MCF 10A (cell line): Measurements from ENCODE around the gene NBPF4. TPM values are rescaled to one million over a fixed set of nuclear protein-coding genes. Genes with fewer than 3 reads are reported as not detected.
"Not testable (repeated sequence)": the region's sequence is repeated elsewhere in the genome, so short reads cannot be mapped to it uniquely, and the experiment has no call there.

Source experiments
- BruUV-seq: library from RNA; stranded (reverse); fragments of 400-500 nt; replicated peaks from 2 replicates; lab custom pipeline; 2021; lab: Mats Ljungman, UMichigan
- CTCF ChIA-PET: fragments of 300-600 bp; sonication (Branson Sonifier 250); formaldehyde crosslinking; extraction: SDS; loops from one replicate; lab custom pipeline; 2021; ENCODE audit warnings: antibody characterized with exemption, inconsistent platforms; lab: Yijun Ruan, JAX
- POLR2A ChIA-PET: fragments of 300-600, 350-650 bp; sonication (Branson Sonifier 250); formaldehyde crosslinking; extraction: SDS; loops from one replicate; lab custom pipeline; 2020; ENCODE audit warnings: antibody characterized with exemption, inconsistent platforms; lab: Yijun Ruan, JAX
- DNase-seq: peaks from one replicate; pipeline ENCODE4 v3.0.0-alpha.2; 2018; ENCODE audit not compliant: unreplicated experiment
- H3K27ac Mint-ChIP-seq: one replicate; pipeline ENCODE4 v1.8.0; 2022; ENCODE audit warnings: mild to moderate bottlenecking, low read depth, mixed read lengths; ENCODE audit not compliant: unreplicated experiment
- H3K27me3 Mint-ChIP-seq: one replicate; pipeline ENCODE4 v1.8.0; 2022; ENCODE audit warnings: mixed read lengths; ENCODE audit not compliant: insufficient read depth, unreplicated experiment
- H3K36me3 Mint-ChIP-seq: one replicate; pipeline ENCODE4 v1.8.0; 2022; ENCODE audit warnings: mild to moderate bottlenecking, moderate library complexity, mixed read lengths; ENCODE audit not compliant: insufficient read depth, unreplicated experiment
- H3K4me1 Mint-ChIP-seq: one replicate; pipeline ENCODE4 v1.8.0; 2022; ENCODE audit warnings: mixed read lengths; ENCODE audit not compliant: insufficient read depth, unreplicated experiment
- H3K4me3 Mint-ChIP-seq: one replicate; pipeline ENCODE4 v1.8.0; 2022; ENCODE audit warnings: mild to moderate bottlenecking, moderate library complexity, mixed read lengths; ENCODE audit not compliant: unreplicated experiment
- H3K9me3 Mint-ChIP-seq: one replicate; pipeline ENCODE4 v1.8.0; 2022; ENCODE audit warnings: mixed read lengths; ENCODE audit not compliant: unreplicated experiment
- intact Hi-C: fragments of 100-400 bp; cut with micrococcal nuclease; formaldehyde crosslinking; loops from 2 replicates; pipeline ENCODE4 v1.14.1; 2022
- total RNA-seq: library from RNA; stranded (reverse); gene quantifications from 2 replicates; pipeline ENCODE4 v1.2.3, GENCODE V29; 2022

NBPF4 gene
- total RNA-seq, 1 experiment from 2014 or later, result not detected

DNA sequence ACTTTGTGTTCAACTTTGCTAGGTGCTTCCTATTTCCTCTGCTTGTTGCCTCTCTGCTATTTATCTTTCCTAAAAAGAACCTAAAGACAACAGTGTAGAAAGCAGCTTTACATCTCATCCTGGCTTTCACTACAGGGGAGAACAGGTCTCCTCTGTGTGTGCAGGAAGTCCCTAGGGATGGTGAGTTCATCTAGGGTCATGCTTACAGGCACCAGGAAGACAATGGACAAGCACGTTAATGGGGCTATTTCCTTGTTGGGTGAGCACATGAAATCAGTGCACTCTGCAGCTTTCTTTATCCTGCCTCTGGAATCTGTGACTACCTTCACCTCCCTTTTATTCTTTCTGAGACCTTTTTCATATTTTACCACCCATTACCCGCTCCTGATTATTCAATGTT is 4.5 kb downstream of the NBPF4 start:
- H3K4me1 Mint-ChIP-seq, H3K27me3 Mint-ChIP-seq, BruUV-seq, H3K9me3 Mint-ChIP-seq, POLR2A ChIA-PET, DNase-seq, H3K4me3 Mint-ChIP-seq, intact Hi-C loops, H3K36me3 Mint-ChIP-seq, CTCF ChIA-PET, H3K27ac Mint-ChIP-seq: not testable (repeated sequence)

DNA sequence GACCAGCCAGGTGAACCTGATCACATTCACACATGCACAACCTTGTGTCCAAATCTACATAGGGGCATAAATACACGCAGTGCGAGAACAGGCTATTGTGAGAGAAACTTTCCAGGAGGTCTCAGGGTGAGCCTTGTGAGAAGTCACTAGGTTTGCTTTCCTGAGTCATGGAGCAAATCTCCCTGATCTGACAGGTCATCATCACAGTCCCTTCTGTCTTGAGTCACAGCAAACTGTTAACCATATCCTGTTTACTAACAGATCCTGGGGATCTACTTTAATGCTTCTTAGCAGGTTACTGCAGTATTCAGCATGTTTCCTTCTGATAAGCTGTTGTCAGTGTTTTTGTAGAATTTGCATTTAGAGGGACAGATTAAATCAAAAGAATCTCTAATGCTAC is 8.6 kb downstream of the NBPF4 start:
- POLR2A ChIA-PET, CTCF ChIA-PET, H3K27me3 Mint-ChIP-seq, BruUV-seq, H3K4me3 Mint-ChIP-seq, H3K27ac Mint-ChIP-seq, H3K9me3 Mint-ChIP-seq, H3K36me3 Mint-ChIP-seq, H3K4me1 Mint-ChIP-seq, intact Hi-C loops, DNase-seq: not testable (repeated sequence)

DNA sequence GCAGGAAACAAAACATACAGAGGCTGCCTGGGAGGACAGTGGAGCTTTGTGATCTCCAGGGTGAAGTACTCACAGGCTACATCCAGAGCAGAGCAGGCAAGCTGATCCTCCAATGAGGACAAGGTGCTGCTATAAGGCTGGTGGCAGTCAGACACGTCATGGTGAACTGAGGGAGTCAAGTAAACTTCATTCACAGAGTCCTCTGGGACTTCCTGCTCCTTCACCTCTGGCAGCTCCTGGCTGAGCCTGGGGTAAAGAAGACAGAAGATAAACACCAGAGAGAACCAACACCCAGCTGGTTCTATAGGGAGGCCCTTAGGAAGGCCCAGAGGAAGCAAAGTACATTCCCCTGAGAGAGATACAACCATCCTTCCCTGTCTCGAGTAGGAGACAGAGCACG is 11.7 kb downstream of the NBPF4 start:
- H3K27ac Mint-ChIP-seq, H3K27me3 Mint-ChIP-seq, CTCF ChIA-PET, intact Hi-C loops, H3K4me3 Mint-ChIP-seq, DNase-seq, H3K4me1 Mint-ChIP-seq, BruUV-seq, H3K36me3 Mint-ChIP-seq, POLR2A ChIA-PET, H3K9me3 Mint-ChIP-seq: not testable (repeated sequence)

DNA sequence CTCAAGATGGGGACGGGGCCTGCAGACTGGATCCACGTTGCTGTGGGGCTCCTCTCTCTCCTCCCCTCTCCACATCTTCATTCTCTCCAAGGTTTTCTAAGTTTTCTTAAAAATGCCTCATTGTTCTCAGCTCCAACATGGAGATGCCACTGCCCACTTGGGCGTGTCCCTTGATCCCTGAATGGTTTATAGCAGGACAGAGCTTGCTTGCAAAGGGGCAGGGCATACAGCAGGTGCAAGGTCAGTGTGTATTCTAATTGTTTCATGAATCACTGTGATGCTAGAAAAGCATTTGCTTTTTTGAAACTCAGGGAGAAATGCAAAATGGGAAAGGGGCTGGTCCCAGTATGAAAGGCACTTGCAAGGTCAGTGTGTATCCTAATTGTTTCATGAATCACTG is 13.9 kb downstream of the NBPF4 start:
- H3K4me1 Mint-ChIP-seq, BruUV-seq, intact Hi-C loops: not testable (repeated sequence)

DNA sequence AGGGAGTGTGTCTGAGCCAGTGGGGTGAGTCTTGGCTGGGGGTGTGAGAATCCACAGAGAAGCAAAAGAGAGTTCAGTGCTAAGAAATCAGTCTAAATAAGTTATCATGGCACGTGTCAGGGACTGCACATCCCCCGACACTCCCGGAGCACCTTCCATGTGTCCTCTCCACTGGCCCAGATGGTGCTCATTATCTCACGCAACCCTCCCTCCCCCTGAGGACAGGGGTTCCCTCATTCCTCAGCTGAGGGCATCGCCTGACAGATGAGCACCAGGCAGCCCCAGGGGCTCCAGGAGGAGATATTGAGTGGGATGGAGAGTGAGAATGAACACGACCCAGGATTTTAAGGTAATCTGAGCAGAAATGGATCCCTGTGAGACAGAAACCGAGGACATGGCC is 16.1 kb downstream of the NBPF4 start:
- H3K27me3 Mint-ChIP-seq, CTCF ChIA-PET, intact Hi-C loops, H3K4me1 Mint-ChIP-seq, H3K9me3 Mint-ChIP-seq, BruUV-seq, H3K36me3 Mint-ChIP-seq, DNase-seq, H3K27ac Mint-ChIP-seq, H3K4me3 Mint-ChIP-seq, POLR2A ChIA-PET: not testable (repeated sequence)

More for the DNA sequence above, 13.9 kb downstream of the NBPF4 start:
- H3K36me3 Mint-ChIP-seq, H3K4me3 Mint-ChIP-seq, H3K27ac Mint-ChIP-seq, CTCF ChIA-PET, H3K27me3 Mint-ChIP-seq, POLR2A ChIA-PET, H3K9me3 Mint-ChIP-seq, DNase-seq: not testable (repeated sequence)

DNA sequence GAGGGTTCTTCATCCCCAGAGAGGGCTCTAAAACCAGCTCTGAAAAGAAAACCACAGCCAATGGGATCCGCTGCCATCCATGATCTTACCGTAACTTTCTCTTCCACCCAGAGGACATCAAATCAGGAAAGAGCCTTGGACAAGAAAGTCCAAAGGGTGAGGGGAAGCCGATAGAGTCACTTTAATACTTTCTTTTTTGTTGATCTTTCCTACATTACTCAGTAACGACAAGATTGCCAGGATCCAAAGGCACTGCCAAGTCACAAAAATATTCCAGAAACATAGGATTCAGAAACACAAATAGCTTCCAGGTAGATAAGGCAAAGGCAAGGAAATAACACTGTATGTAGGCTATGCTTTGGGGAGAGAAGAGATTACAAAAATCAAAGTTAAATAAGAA is 17.0 kb downstream of the NBPF4 start:
- DNase-seq, H3K4me1 Mint-ChIP-seq, H3K36me3 Mint-ChIP-seq, intact Hi-C loops, H3K27me3 Mint-ChIP-seq, BruUV-seq, H3K27ac Mint-ChIP-seq, H3K9me3 Mint-ChIP-seq, H3K4me3 Mint-ChIP-seq, POLR2A ChIA-PET, CTCF ChIA-PET: not testable (repeated sequence)

DNA sequence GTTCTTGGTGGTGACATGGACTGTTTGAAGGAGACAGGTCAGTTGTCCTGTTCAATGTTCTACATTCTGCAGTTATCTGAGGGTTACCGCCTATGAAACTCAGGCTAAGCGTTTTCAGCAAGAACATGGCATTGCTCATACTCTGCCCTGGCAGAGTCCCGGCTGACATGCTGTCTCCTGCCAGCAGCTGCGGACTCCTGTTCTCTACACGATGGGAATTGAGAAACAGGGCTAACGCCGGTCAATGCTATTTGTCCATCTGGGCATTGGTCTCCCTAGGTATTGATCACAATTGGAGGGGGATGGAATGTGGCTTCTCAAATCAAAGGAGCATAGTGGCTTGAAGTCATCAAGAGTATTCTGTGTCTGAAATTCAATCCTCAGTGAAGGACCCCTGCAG is 20.6 kb downstream of the NBPF4 start:
- intact Hi-C loops, H3K4me1 Mint-ChIP-seq, POLR2A ChIA-PET, BruUV-seq, H3K27me3 Mint-ChIP-seq, CTCF ChIA-PET, DNase-seq, H3K27ac Mint-ChIP-seq, H3K4me3 Mint-ChIP-seq, H3K36me3 Mint-ChIP-seq, H3K9me3 Mint-ChIP-seq: not testable (repeated sequence)

DNA sequence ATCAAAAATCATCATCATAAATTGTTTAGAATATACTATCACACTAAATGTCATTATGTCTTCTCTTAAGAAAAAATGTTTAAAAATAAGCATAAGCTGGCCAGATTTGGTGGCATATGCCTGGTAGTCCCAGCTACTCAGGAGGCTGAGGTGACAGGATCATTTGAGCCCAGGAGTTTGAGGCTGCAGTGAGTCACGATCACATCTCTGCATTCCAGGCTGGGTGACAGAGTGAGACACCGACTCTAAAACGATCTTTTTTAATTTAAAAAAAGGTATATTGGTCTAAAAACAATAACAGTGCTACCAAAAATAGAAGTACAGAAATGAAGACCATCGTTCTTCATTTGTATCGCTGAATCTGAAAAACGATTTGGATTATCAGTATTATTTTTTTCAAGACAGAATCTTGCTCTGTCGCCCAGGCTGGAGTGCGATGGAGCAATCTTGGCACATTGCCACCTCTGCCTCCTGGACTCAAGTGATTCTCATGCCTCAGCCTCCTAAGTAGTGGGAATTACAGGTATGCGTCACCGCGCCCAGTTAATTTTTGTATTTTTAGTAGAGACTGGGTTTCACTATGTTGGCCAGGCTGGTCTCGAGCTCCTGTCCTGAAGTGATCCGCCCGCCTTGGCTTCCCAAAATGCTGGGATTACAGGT is 26.2 kb downstream of the NBPF4 start:
- intact Hi-C loops, H3K36me3 Mint-ChIP-seq, H3K9me3 Mint-ChIP-seq, H3K4me3 Mint-ChIP-seq, POLR2A ChIA-PET, H3K27me3 Mint-ChIP-seq, CTCF ChIA-PET, H3K4me1 Mint-ChIP-seq, H3K27ac Mint-ChIP-seq, DNase-seq, BruUV-seq: not testable (repeated sequence)

DNA sequence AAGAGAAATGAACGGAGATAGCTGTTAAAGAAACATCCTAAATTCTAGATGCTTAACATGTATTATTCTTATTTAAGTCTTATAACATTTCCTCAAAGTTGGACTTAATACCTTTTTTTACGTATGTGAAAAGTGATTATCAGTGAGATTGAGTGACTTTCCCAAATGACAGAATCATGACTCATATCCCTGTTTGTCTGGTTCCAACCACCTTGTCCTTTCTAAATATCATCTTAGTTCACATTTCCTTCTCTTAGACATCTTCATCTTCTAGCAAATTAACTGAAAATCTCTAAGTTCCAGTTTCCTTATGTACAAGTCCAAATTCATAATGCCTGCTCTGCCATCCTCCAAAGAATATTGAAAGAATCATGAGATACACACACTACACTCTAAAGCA is 26.9 kb downstream of the NBPF4 start:
- BruUV-seq, POLR2A ChIA-PET, DNase-seq, intact Hi-C loops, H3K36me3 Mint-ChIP-seq, H3K4me1 Mint-ChIP-seq, CTCF ChIA-PET, H3K27ac Mint-ChIP-seq, H3K9me3 Mint-ChIP-seq, H3K4me3 Mint-ChIP-seq: not testable (repeated sequence)
- peaks cover 11% of the 10 kb centered on the region for H3K27me3 Mint-ChIP-seq
